ENCODE results near the gene SMIM32. TPM values are rescaled to one million over a fixed set of nuclear protein-coding genes. Genes with fewer than 3 reads are reported as not detected.

SMIM32 gene
- total and polyA plus RNA-seq, 2 donors (not counting 3 experiments of a cell fraction or from before 2014, with no cell fraction given) = not detected

- no TSS peak for BruUV-seq (replicated peaks)
- Histone ChIP-seq H3K27ac (ENCODE audit: insufficient read depth, low read depth, low read length) (no peak overlapping the region), H3K27me3 (ENCODE audit: control insufficient read depth in 2 of 2, insufficient read depth in 2 of 2, low read length in 2 of 2) (peaks cover 15 to 25% of the 10 kb centered on the region in 2 experiments), H3K9me3 (replicated peaks; ENCODE audit: control insufficient read depth, insufficient read depth, low read length) (no peaks in the 10 kb centered on the region), H4K20me1 (replicated peaks; ENCODE audit: control insufficient read depth, extremely low read depth, insufficient read depth, low read length) (no peaks in the 10 kb centered on the region), H2AFZ (ENCODE audit: low read depth, low read length) (no peak overlapping the region), H3K9ac (replicated peaks; ENCODE audit: extremely low read depth, insufficient read depth, low read length) (no peak overlapping the region), H3K4me1 (ENCODE audit: control insufficient read depth, extremely low read depth, insufficient read depth, low read length) (no peaks in the 10 kb centered on the region), H3K79me2 (ENCODE audit: control insufficient read depth, insufficient read depth, low read length) (no peaks in the 10 kb centered on the region), H3K36me3 (ENCODE audit: control insufficient read depth in 2 of 2, extremely low read depth in 1 of 2, insufficient read depth in 2 of 2, low read length in 2 of 2) (no peaks in the 10 kb centered on the region), H3K9me1 (replicated peaks; ENCODE audit: control insufficient read depth, extremely low read depth, insufficient read depth, low read length) (no peaks in the 10 kb centered on the region), H3K4me3 (replicated peaks in 1 of 3; ENCODE audit: insufficient read depth in 1 of 3, low read depth in 1 of 3, low read length in 3 of 3) (no peak overlapping the region), H3K4me2 (ENCODE audit: insufficient read depth, low read length) (no peak overlapping the region)
- dilution Hi-C loops (cut with MboI; ENCODE audit: extremely low pct_ligation_motif_present, low sequenced_read_pairs) = no loop called here
- ChIA-PET POLR2A (no interaction called here), CTCF (interaction anchor here (3.2 kb wide), 1 partner anchor 9 kb away, joined by 12 read pairs; no protein-coding TSS in a partner anchor)
- DNase-seq (ENCODE audit: low read depth, low spot score) (no peak), FAIRE-seq (no peak)
- TF ChIP-seq MAX (IDR thresholded peaks at IDR 0.05; ENCODE audit: insufficient read depth, insufficient read length) = no peak
- no peak for TF ChIP-seq GATA2 (IDR thresholded peaks at IDR 0.05; ENCODE audit: insufficient read depth, insufficient read length, low read depth, low read length)
- TF ChIP-seq EZH2 (IDR thresholded peaks at IDR 0.05; ENCODE audit: borderline replicate concordance, low read depth, low read length, severe bottlenecking) = no peak
- no peak for TF ChIP-seq POLR2AphosphoS5 (IDR thresholded peaks at IDR 0.05; ENCODE audit: insufficient read depth, low read depth, low read length)
- no peak for TF ChIP-seq POLR2A (IDR thresholded peaks at IDR 0.05; ENCODE audit: low read depth, low read length)
- no peak for TF ChIP-seq JUN (IDR thresholded peaks at IDR 0.05; ENCODE audit: borderline replicate concordance, insufficient read depth, insufficient read length, low read depth)
- TF ChIP-seq FOS (IDR thresholded peaks at IDR 0.05; ENCODE audit: borderline replicate concordance, insufficient read depth, low read length) = no peak
- no peak for TF ChIP-seq MYC (IDR thresholded peaks at IDR 0.05; ENCODE audit: low read depth, low read length)
- TF ChIP-seq, protein P1, sequence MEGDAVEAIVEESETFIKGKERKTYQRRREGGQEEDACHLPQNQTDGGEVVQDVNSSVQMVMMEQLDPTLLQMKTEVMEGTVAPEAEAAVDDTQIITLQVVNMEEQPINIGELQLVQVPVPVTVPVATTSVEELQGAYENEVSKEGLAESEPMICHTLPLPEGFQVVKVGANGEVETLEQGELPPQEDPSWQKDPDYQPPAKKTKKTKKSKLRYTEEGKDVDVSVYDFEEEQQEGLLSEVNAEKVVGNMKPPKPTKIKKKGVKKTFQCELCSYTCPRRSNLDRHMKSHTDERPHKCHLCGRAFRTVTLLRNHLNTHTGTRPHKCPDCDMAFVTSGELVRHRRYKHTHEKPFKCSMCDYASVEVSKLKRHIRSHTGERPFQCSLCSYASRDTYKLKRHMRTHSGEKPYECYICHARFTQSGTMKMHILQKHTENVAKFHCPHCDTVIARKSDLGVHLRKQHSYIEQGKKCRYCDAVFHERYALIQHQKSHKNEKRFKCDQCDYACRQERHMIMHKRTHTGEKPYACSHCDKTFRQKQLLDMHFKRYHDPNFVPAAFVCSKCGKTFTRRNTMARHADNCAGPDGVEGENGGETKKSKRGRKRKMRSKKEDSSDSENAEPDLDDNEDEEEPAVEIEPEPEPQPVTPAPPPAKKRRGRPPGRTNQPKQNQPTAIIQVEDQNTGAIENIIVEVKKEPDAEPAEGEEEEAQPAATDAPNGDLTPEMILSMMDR (IDR thresholded peaks at IDR 0.05; ENCODE audit: extremely low read depth in 1 of 2, insufficient read depth in 1 of 2, low read depth in 1 of 2, low read length in 2 of 2) = no peak
- intact Hi-C loops (cut with micrococcal nuclease) = no loop called here
Observed at GRCh38 chr5:136203303-136203922, 10.5 kb upstream of the SMIM32 start.

Measured in endothelial cell of umbilical vein (primary cell).